Upper lobe of right lung (tissue), 1 donor: ENCODE measurements around the gene AGPAT1. TPM values are rescaled to one million over a fixed set of nuclear protein-coding genes. Genes with fewer than 3 reads are reported as not detected.

Source experiments
- ATAC-seq: fragments of 200-7000 bp; cut with Tn5 transposase; one replicate; pipeline ENCODE4 v1.9.1; 2020; ENCODE audit warnings: mild to moderate bottlenecking, moderate library complexity
- DNase-seq: peaks from one replicate; pipeline ENCODE4 v3.0.0-alpha.2; 2020
- H3K27ac ChIP-seq: fragments of 200-600 bp; one replicate; pipeline ENCODE4 v1.8.0; 2022
- H3K27me3 ChIP-seq: fragments of 200-600 bp; one replicate; pipeline ENCODE4 v1.8.0; 2022; ENCODE audit warnings: mild to moderate bottlenecking
- H3K36me3 ChIP-seq: fragments of 200-600 bp; one replicate; pipeline ENCODE4 v1.8.0; 2022
- H3K4me1 ChIP-seq: fragments of 200-600 bp; one replicate; pipeline ENCODE4 v1.8.0; 2022
- H3K4me3 ChIP-seq: fragments of 200-600 bp; one replicate; pipeline ENCODE4 v1.8.0; 2022; ENCODE audit warnings: mild to moderate bottlenecking
- H3K9me3 ChIP-seq: fragments of 200-600 bp; one replicate; pipeline ENCODE4 v1.8.0; 2022
- CTCF ChIP-seq: fragments of 200-600 bp; IDR thresholded peaks from one replicate; pipeline ENCODE4 v1.8.0; 2022; ENCODE audit warnings: antibody characterized with exemption
- intact Hi-C: fragments of 100-400 bp; cut with DNase I; formaldehyde crosslinking; loops from one replicate; pipeline ENCODE4 v1.11.0; 2022
- total RNA-seq: library from RNA; stranded (reverse); fragmentation: NEBNext Ultra II Directional; extraction: Animal tissue kit (Norgen Biotek cat#: 25700); gene quantifications from one replicate; pipeline ENCODE4 v1.2.1, GENCODE V29; 2021
- donor health status: DM: no; HTN: yes; CAD: no; lungs with severe emphysema.

AGPAT1 gene
- total RNA-seq, 1 donor from 2014 or later: 53.0 TPM

- DNase-seq (no peak), ATAC-seq (no peak)
- peak within 1 kb of the TSS; percentile 42 for H3K27ac ChIP-seq
- peaks cover 30% of the 10 kb centered on the region for H3K36me3 ChIP-seq
- no peaks in the 10 kb centered on the region for H3K9me3 ChIP-seq
- H3K4me3 ChIP-seq: no peak within 1 kb of the TSS
- intact Hi-C loops: no loop called here
- no peak for TF ChIP-seq CTCF
- no peaks in the 10 kb centered on the region for H3K4me1 ChIP-seq
- no peaks in the 10 kb centered on the region for H3K27me3 ChIP-seq
These were observed 11.6 kb downstream of the AGPAT1 start, which contains the start of gene EGFL8 for GRCh38 chr6:32164295-32164694. TSS of gene EGFL8 (plus strand) at chr6:32164595. CDS start at chr6:32166166, 1,571 bp downstream.

GRCh38 chr6:32163559-32164258, 12.2 kb downstream of the AGPAT1 start:
- intact Hi-C loops: no loop called here
- no peaks in the 10 kb centered on the region for H3K9me3 ChIP-seq
- no peaks in the 10 kb centered on the region for H3K27me3 ChIP-seq
- no peak overlapping the region for H3K4me3 ChIP-seq
- H3K27ac ChIP-seq: peak overlapping the region; percentile 42
- TF ChIP-seq CTCF: no peak
- no peaks in the 10 kb centered on the region for H3K4me1 ChIP-seq
- peak; percentile 34 for ATAC-seq
- peaks cover 25% of the 10 kb centered on the region for H3K36me3 ChIP-seq
- no peak for DNase-seq

GRCh38 chr6:32158052-32158451, 17.8 kb downstream of the AGPAT1 start:
- no peak overlapping the region for H3K27ac ChIP-seq
- peaks cover 14% of the 10 kb centered on the region for H3K36me3 ChIP-seq
- H3K27me3 ChIP-seq: no peaks in the 10 kb centered on the region
- H3K4me1 ChIP-seq: peaks cover 17% of the 10 kb centered on the region
- H3K4me3 ChIP-seq: no peak overlapping the region
- ATAC-seq (no peak), DNase-seq (no peak)
- no peak for TF ChIP-seq CTCF
- intact Hi-C loops: no loop called here
- H3K9me3 ChIP-seq: no peaks in the 10 kb centered on the region

- no peak for TF ChIP-seq CTCF
- Histone ChIP-seq H3K36me3 (peaks cover 14% of the 10 kb centered on the region), H3K4me3 (no peak overlapping the region), H3K9me3 (no peaks in the 10 kb centered on the region), H3K27ac (no peak overlapping the region), H3K4me1 (peaks cover 28% of the 10 kb centered on the region), H3K27me3 (no peaks in the 10 kb centered on the region)
- no peak for ATAC-seq
- intact Hi-C loops: no loop called here
- DNase-seq: no peak
These were observed 19.0 kb downstream of the AGPAT1 start for GRCh38 chr6:32156891-32157290.

GRCh38 chr6:32154514-32155161, 21.2 kb downstream of the AGPAT1 start:
- peak; percentile 75 for ATAC-seq
- peaks cover 10% of the 10 kb centered on the region for H3K27me3 ChIP-seq
- H3K36me3 ChIP-seq: peaks cover 11% of the 10 kb centered on the region
- TF ChIP-seq CTCF: peak; percentile 47
- H3K27ac ChIP-seq: peak overlapping the region; percentile 87
- DNase-seq: peak; percentile 74
- H3K4me1 ChIP-seq: peaks cover 28% of the 10 kb centered on the region
- intact Hi-C loops: no loop called here
- peak overlapping the region; percentile 75 for H3K4me3 ChIP-seq
- no peaks in the 10 kb centered on the region for H3K9me3 ChIP-seq
